Esophagus muscularis mucosa (tissue), 4 donors: ENCODE measurements around the gene KLC4. TPM values are rescaled to one million over a fixed set of nuclear protein-coding genes. Genes with fewer than 3 reads are reported as not detected.
A peak's percentile ranks its signal among the peaks of the same experiment; 100 is the strongest.

Experiments
- DNase-seq: peaks from one replicate; pipeline ENCODE4 v3.0.0-alpha.2; 2017; ENCODE audit errors: extremely low spot score
- H3K27ac ChIP-seq, 4 donors: fragments of 200-600 bp; sonication (generic); replicated peaks in 1 of 4; 1 replicate in 3 of 4; 2 replicates in 1 of 4; pipeline ENCODE4 v1.5.1; 2016 to 2019; ENCODE audit warnings: mild to moderate bottlenecking in 1 of 4
- H3K27me3 ChIP-seq, 4 donors: fragments of 200-600 bp; sonication (generic); one replicate each; pipeline versions ENCODE4 v1.5.1 to v1.6.0; 2016 to 2019
- H3K36me3 ChIP-seq, 4 donors: fragments of 200-600 bp; sonication (generic); one replicate each; pipeline ENCODE4 v1.5.1; 2016 to 2019
- H3K4me1 ChIP-seq, 4 donors: fragments of 200-600 bp; sonication (generic); one replicate each; pipeline ENCODE4 v1.5.1; 2016 to 2019
- H3K4me3 ChIP-seq, 4 donors: fragments of 200-600 bp; sonication (generic); 1 replicate in 2 of 4; 2 replicates in 2 of 4; pipeline ENCODE4 v1.5.1; 2016 to 2019; ENCODE audit warnings: mild to moderate bottlenecking in 4 of 4, moderate library complexity in 1 of 4
- H3K9me3 ChIP-seq, 4 donors: fragments of 200-600 bp; sonication (generic); 1 replicate in 3 of 4; 2 replicates in 1 of 4; pipeline ENCODE4 v1.5.1; 2016 to 2019
- EP300 ChIP-seq: sonication (generic); formaldehyde crosslinking; IDR thresholded peaks from one replicate; pipeline ENCODE4 v1.6.1; 2017; ENCODE audit warnings: antibody characterized with exemption
- POLR2A ChIP-seq: fragments of 450-650 bp; IDR thresholded peaks from one replicate; pipeline ENCODE4 v1.6.1; 2017; ENCODE audit warnings: antibody characterized with exemption, moderate library complexity, mild to moderate bottlenecking, low read depth
- POLR2AphosphoS5 ChIP-seq, 2 donors: sonication (generic); formaldehyde crosslinking; IDR thresholded peaks; one replicate each; pipeline ENCODE4 v1.6.1; 2017; ENCODE audit warnings: antibody characterized with exemption in 2 of 2
- WGBS: methylation state at CpG from one replicate; pipeline ENCODE4 v1.1.5; 2018; 5-methylcytosine and 5-hydroxymethylcytosine counted together
- intact Hi-C: fragments of 100-400 bp; cut with DNase I; formaldehyde crosslinking; loops from one replicate; pipeline ENCODE4 v1.15.1; 2023
- total RNA-seq, 4 donors: library from RNA; depleted of rRNA; stranded (reverse); fragments of >200 nt; gene quantifications; one replicate each; pipeline versions ENCODE4 v1.1.0 to v1.2.1, GENCODE V29; 2016
- TF ChIP-seq, protein P1 (sequence below), 3 experiments: fragments of 200-600 bp in 2 of 3; fragments of 450-650 bp in 1 of 3; sonication (generic) in 2 of 3; IDR thresholded peaks; one replicate each; pipeline ENCODE4 v1.5.1; 2017 to 2019; ENCODE audit warnings: antibody characterized with exemption in 3 of 3, mild to moderate bottlenecking in 2 of 3, moderate library complexity in 1 of 3

KLC4 gene
- total RNA-seq: 10 to 100 TPM; 22.9 to 37.4 (median 27.4) TPM

DNA sequence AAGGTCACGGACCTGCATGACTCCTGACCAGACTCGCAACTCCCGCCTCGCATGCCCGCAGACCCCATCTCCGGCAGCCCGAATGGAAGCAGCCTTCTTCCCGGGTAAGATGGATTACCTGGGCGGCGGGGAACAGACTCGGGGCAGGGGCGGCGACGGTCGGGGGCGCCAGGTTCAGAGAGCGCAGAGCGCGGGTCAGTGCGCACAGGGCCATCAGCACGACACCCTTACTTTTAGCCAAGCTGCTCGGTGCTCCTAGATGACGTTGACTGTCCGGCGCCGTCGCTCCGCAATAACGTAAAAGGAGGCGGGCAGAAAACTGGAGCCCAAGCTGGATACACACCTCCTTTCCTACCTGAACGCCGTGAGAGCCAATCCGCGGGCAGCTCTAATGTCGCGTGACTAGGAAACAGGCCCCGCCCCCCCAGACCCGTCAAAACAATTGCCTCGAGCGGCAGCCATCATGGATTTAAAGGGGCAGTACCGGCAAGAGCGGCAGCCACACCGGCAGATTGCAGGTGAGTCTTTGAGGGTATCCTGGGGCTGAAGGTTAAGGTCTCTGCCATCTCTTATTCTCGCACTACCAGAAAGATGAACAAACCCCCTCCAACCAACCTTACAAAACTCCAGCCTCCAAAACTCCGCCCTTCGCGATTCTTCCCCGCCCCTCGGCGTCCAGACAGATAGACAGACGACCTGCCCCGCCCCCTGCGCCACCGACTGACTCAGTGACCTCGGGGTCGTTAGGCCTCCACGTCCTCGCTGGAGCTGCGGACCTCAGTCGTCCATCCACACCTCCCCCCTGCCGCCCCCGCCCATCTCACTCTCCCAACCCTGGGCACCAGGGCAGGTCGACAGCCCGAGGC lies at the start of gene KLC4, which contains the start of gene MRPL2:
Gene KLC4 (plus strand): TSS at position 464 of the 866 bp plus-strand sequence. CDS start 1,705 bp downstream, outside the sequence.
Gene MRPL2 (minus strand): TSS at position 267 of the 866 bp plus-strand sequence. CDS start 53 bp downstream, at position 214.
- Histone ChIP-seq H3K4me3 (peak within 1 kb of the TSS; percentile 65 to 83 (median 72)), H3K36me3 (peaks cover 0 to 58% (median 45%) of the 10 kb centered on the region in 4 donors), H3K9me3 (no peaks in the 10 kb centered on the region), H3K4me1 (peaks cover 26 to 46% (median 36%) of the 10 kb centered on the region in 4 donors), H3K27ac (peak within 1 kb of the TSS; percentile 85 to 92 (median 88)), H3K27me3 (no peaks in the 10 kb centered on the region)
- peak; percentile 100 for DNase-seq
- intact Hi-C loops: no loop called here
- WGBS: under 1% methylated on average over 21 of the region's 64 CpGs
- TF ChIP-seq POLR2AphosphoS5 (IDR thresholded peaks at IDR 0.05) (peak; percentile 93 to 96), EP300 (no peak), POLR2A (peak; percentile 61)
- TF ChIP-seq, protein P1, sequence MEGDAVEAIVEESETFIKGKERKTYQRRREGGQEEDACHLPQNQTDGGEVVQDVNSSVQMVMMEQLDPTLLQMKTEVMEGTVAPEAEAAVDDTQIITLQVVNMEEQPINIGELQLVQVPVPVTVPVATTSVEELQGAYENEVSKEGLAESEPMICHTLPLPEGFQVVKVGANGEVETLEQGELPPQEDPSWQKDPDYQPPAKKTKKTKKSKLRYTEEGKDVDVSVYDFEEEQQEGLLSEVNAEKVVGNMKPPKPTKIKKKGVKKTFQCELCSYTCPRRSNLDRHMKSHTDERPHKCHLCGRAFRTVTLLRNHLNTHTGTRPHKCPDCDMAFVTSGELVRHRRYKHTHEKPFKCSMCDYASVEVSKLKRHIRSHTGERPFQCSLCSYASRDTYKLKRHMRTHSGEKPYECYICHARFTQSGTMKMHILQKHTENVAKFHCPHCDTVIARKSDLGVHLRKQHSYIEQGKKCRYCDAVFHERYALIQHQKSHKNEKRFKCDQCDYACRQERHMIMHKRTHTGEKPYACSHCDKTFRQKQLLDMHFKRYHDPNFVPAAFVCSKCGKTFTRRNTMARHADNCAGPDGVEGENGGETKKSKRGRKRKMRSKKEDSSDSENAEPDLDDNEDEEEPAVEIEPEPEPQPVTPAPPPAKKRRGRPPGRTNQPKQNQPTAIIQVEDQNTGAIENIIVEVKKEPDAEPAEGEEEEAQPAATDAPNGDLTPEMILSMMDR (IDR thresholded peaks at IDR 0.05): no peak

DNA sequence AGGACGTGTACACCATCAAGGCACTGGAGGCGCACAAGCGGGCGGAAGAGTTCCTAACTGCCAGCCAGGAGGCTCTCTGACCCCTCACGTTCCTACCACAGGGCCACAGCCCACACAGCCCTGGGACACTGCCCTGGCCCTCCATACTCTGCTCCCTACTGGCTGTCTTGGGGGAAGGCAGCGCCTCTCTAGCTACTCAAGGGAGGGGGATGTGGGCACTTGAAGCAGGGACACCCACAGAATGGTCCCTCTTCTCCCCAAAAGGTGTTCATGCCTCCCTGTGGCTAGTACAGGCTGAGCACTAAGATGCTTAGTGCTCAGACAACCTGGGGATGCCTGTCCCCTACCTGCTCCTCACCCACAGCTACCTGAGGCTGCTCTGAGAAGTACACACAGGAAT lies 48.2 kb upstream of the KLC4 start:
- intact Hi-C loops: loop anchor here (5.0 to 10.0 kb wide), 2 partner anchors 106 to 131 kb away; no protein-coding TSS in a partner anchor
- Histone ChIP-seq H3K27ac (no peak overlapping the region), H3K4me1 (peaks cover 29 to 39% (median 33%) of the 10 kb centered on the region in 4 donors), H3K9me3 (no peaks in the 10 kb centered on the region), H3K36me3 (peaks cover 37 to 64% (median 61%) of the 10 kb centered on the region in 4 donors), H3K4me3 (no peak overlapping the region), H3K27me3 (no peaks in the 10 kb centered on the region)
- WGBS: 69% methylated on average over 6 of the region's 6 CpGs
- TF ChIP-seq POLR2A (no peak), EP300 (no peak), POLR2AphosphoS5 (IDR thresholded peaks at IDR 0.05) (no peak)
- TF ChIP-seq, protein P1 (IDR thresholded peaks at IDR 0.05): no peak
- DNase-seq: no peak

DNA sequence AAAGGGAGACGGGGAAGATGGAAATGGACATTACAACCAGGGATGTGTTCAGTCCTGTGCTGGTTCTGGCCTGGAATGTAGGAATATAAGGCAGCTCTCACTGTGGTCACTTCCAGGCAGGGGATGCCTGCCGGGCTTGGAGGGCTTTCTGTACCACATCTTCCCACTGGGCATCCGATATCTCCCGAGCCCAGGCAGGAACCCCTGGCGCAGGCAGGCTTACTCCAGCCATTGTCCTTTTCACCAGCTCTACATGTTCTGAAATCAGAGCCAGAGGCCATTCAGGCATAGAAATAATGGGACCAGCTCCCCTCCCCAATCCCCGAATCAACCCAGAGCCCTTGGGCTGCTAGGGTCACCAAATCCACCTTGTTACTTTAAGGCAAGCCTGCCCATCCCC lies 47.1 kb upstream of the KLC4 start:
- DNase-seq: no peak
- TF ChIP-seq POLR2A (no peak), POLR2AphosphoS5 (IDR thresholded peaks at IDR 0.05) (no peak), EP300 (no peak)
- TF ChIP-seq, protein P1 (IDR thresholded peaks at IDR 0.05): no peak
- H3K36me3 ChIP-seq: peaks cover 31 to 57% (median 53%) of the 10 kb centered on the region in 4 donors
- H3K9me3 ChIP-seq: no peaks in the 10 kb centered on the region
- H3K4me1 ChIP-seq: peaks cover 40 to 50% (median 45%) of the 10 kb centered on the region in 4 donors
- H3K4me3 ChIP-seq: no peak overlapping the region
- peak overlapping the region in 3 of 4 donors; percentile 85 to 87 (median 86) for H3K27ac ChIP-seq
- intact Hi-C loops: loop anchor here (5.0 to 10.0 kb wide), 2 partner anchors 108 to 130 kb away; no protein-coding TSS in a partner anchor
- WGBS: 80% methylated on average over 4 of the region's 6 CpGs
- H3K27me3 ChIP-seq: no peaks in the 10 kb centered on the region

GRCh38 chr6:43013097-43013842 lies 46.2 kb upstream of the KLC4 start:
- no peaks in the 10 kb centered on the region for H3K27me3 ChIP-seq
- WGBS: 3% methylated on average over 22 of the region's 25 CpGs
- TF ChIP-seq, protein P1 (IDR thresholded peaks at IDR 0.05): no peak
- TF ChIP-seq POLR2AphosphoS5 (IDR thresholded peaks at IDR 0.05) (no peak), POLR2A (no peak), EP300 (no peak)

More at GRCh38 chr6:43013097-43013842, 46.2 kb upstream of the KLC4 start:
- DNase-seq: peak; percentile 93
- intact Hi-C loops: loop anchor here (5.0 to 10.0 kb wide), 2 partner anchors 108 to 129 kb away; no protein-coding TSS in a partner anchor
- peaks cover 24 to 57% (median 53%) of the 10 kb centered on the region in 4 donors for H3K36me3 ChIP-seq
- H3K27ac ChIP-seq: peak overlapping the region; percentile 85 to 87 (median 86)
- peaks cover 46 to 58% (median 51%) of the 10 kb centered on the region in 4 donors for H3K4me1 ChIP-seq
- H3K4me3 ChIP-seq: peak overlapping the region; percentile 77 to 84 (median 81)
- no peaks in the 10 kb centered on the region for H3K9me3 ChIP-seq
